H1 (cell line): ENCODE measurements around the gene MAGI1. TPM values are rescaled to one million over a fixed set of nuclear protein-coding genes. Genes with fewer than 3 reads are reported as not detected.
"Not testable (repeated sequence)": the region's sequence is repeated elsewhere in the genome, so short reads cannot be mapped to it uniquely, and the experiment has no call there.

Experiments used
- CTCF ChIA-PET: fragments of 300-600 bp; sonication (Branson Sonifier 250); formaldehyde crosslinking; loops from one replicate; lab custom pipeline; 2021; ENCODE audit not compliant: partially characterized antibody; lab: Charles Lee
- POLR2A ChIA-PET: fragments of 300-600 bp; sonication (Branson Sonifier 250); formaldehyde crosslinking; loops from one replicate; lab custom pipeline; 2021; ENCODE audit warnings: inconsistent platforms; ENCODE audit not compliant: partially characterized antibody; lab: Charles Lee
- DNase-seq, 2 experiments: peaks; one replicate each; pipeline versions ENCODE4 v3.0.0 to v3.0.0-alpha.2; 2010 to 2022; ENCODE audit warnings: low spot score in 2 of 2, low read depth in 1 of 2, mixed read lengths in 1 of 2
- FAIRE-seq: peaks from 2 replicates; lab custom pipeline; 2011; peaks lifted over from hg19 to GRCh38; lab: Jason Lieb, UNC
- H2AFZ ChIP-seq: 2 replicates; pipeline ENCODE4 v1.8.1; 2012; ENCODE audit warnings: low read length, inconsistent platforms
- H2AK5ac ChIP-seq: 2 replicates; pipeline ENCODE4 v1.6.1; 2013; ENCODE audit warnings: low read depth, low read length
- H2BK120ac ChIP-seq: replicated peaks from 2 replicates; pipeline ENCODE3; 2013; ENCODE audit warnings: low read depth, low read length, inconsistent platforms
- H2BK12ac ChIP-seq: 2 replicates; pipeline ENCODE4 v1.6.1; 2013; ENCODE audit warnings: low read depth, low read length
- H2BK15ac ChIP-seq: 2 replicates; pipeline ENCODE4 v1.6.1; 2013; ENCODE audit warnings: low read length
- H2BK20ac ChIP-seq: 2 replicates; pipeline ENCODE4 v1.6.1; 2013; ENCODE audit warnings: low read length
- H2BK5ac ChIP-seq: 2 replicates; pipeline ENCODE4 v1.6.1; 2013; ENCODE audit warnings: low read depth, low read length
- H3K14ac ChIP-seq: 2 replicates; pipeline ENCODE4 v1.6.1; 2013; ENCODE audit warnings: inconsistent platforms; ENCODE audit not compliant: insufficient read length
- H3K18ac ChIP-seq: 2 replicates; pipeline ENCODE4 v1.6.1; 2013; ENCODE audit warnings: low read length; ENCODE audit errors: extremely low read depth
- H3K23ac ChIP-seq: 2 replicates; pipeline ENCODE4 v1.6.1; 2013; ENCODE audit warnings: inconsistent platforms; ENCODE audit not compliant: insufficient read length
- H3K23me2 ChIP-seq: 2 replicates; pipeline ENCODE4 v1.6.1; 2013; ENCODE audit warnings: low read depth, low read length
- H3K27ac ChIP-seq: 2 replicates; pipeline ENCODE4 v1.6.1; 2011; ENCODE audit warnings: low read depth, low read length, inconsistent platforms
- H3K27me3 ChIP-seq, 4 experiments: replicated peaks in 1 of 4; 1 replicate in 1 of 4; 2 replicates in 3 of 4; pipeline versions ENCODE4 v1.6.1 to v1.8.1; 2011 to 2013; ENCODE audit warnings: low read length in 3 of 4, mild to moderate bottlenecking in 3 of 4, inconsistent platforms in 2 of 4, mixed read lengths in 2 of 4, moderate library complexity in 1 of 4; ENCODE audit not compliant: control insufficient read depth in 3 of 4, insufficient read depth in 3 of 4; ENCODE audit errors: extremely low read depth in 1 of 4
- H3K36me3 ChIP-seq, 4 experiments: 2 replicates each; pipeline versions ENCODE4 v1.6.1 to v1.8.1; 2011 to 2013; ENCODE audit warnings: mild to moderate bottlenecking in 4 of 4, low read length in 3 of 4, moderate library complexity in 2 of 4, control low read depth in 1 of 4, inconsistent platforms in 1 of 4; ENCODE audit not compliant: insufficient read depth in 4 of 4, control insufficient read depth in 2 of 4
- H3K4ac ChIP-seq: replicated peaks from 2 replicates; pipeline ENCODE3; 2013; ENCODE audit warnings: low read length, low read depth, mixed read lengths, inconsistent platforms; ENCODE audit not compliant: insufficient read length
- H3K4me1 ChIP-seq, 4 experiments: replicated peaks in 1 of 4; 1 replicate in 1 of 4; 2 replicates in 3 of 4; pipeline versions ENCODE4 v1.6.1 to v1.8.1; 2011 to 2013; ENCODE audit warnings: low read length in 3 of 4, inconsistent platforms in 2 of 4, mixed read lengths in 1 of 4; ENCODE audit not compliant: insufficient read depth in 4 of 4, control insufficient read depth in 3 of 4
- H3K4me2 ChIP-seq, 2 experiments: 2 replicates each; pipeline versions ENCODE4 v1.6.1 to v1.8.1; 2011 to 2013; ENCODE audit warnings: low read depth in 2 of 2, low read length in 2 of 2, control low read depth in 1 of 2, inconsistent platforms in 1 of 2, mild to moderate bottlenecking in 1 of 2; ENCODE audit not compliant: insufficient read depth in 1 of 2
- H3K4me3 ChIP-seq, 4 experiments: fragments of 200-600, 300-600 bp in 1 of 4; sonication (generic), shearing (Covaris generic), sonication (Bioruptor Twin) in 1 of 4; 2 replicates each; pipeline versions ENCODE4 v1.5.1 to v1.8.1; 2011 to 2016; ENCODE audit warnings: low read length in 4 of 4, low read depth in 3 of 4, control low read depth in 2 of 4, inconsistent platforms in 2 of 4, mild to moderate bottlenecking in 2 of 4, mixed read lengths in 1 of 4, moderate library complexity in 1 of 4; ENCODE audit not compliant: insufficient read depth in 2 of 4; ENCODE audit errors: extremely low read depth in 1 of 4
- H3K56ac ChIP-seq: replicated peaks from 2 replicates; pipeline ENCODE3; 2013; ENCODE audit warnings: low read depth, mild to moderate bottlenecking, mixed read lengths, low read length, inconsistent platforms; ENCODE audit not compliant: insufficient read length
- H3K79me1 ChIP-seq: 2 replicates; pipeline ENCODE4 v1.6.1; 2013; ENCODE audit warnings: low read depth, low read length, control low read depth
- H3K79me2 ChIP-seq, 2 experiments: 2 replicates each; pipeline versions ENCODE4 v1.6.1 to v1.8.1; 2012 to 2013; ENCODE audit warnings: low read length in 2 of 2, mild to moderate bottlenecking in 2 of 2, inconsistent platforms in 1 of 2; ENCODE audit not compliant: insufficient read depth in 2 of 2, control insufficient read depth in 1 of 2
- H3K9ac ChIP-seq, 4 experiments: replicated peaks in 1 of 4; 1 replicate in 1 of 4; 2 replicates in 3 of 4; pipeline versions ENCODE4 v1.6.1 to v1.8.1; 2011 to 2013; ENCODE audit warnings: low read depth in 3 of 4, low read length in 3 of 4, control low read depth in 2 of 4, mild to moderate bottlenecking in 2 of 4, moderate library complexity in 2 of 4, inconsistent platforms in 1 of 4; ENCODE audit errors: extremely low read depth in 1 of 4
- H3K9me3 ChIP-seq, 2 experiments: 2 replicates each; pipeline versions ENCODE4 v1.6.1 to v1.8.1; 2012 to 2013; ENCODE audit warnings: mild to moderate bottlenecking in 2 of 2, moderate library complexity in 2 of 2, control low read depth in 1 of 2, inconsistent platforms in 1 of 2, low read depth in 1 of 2, low read length in 1 of 2, mixed read lengths in 1 of 2; ENCODE audit not compliant: insufficient read depth in 2 of 2
- H4K20me1 ChIP-seq, 2 experiments: replicated peaks in 1 of 2; 2 replicates each; pipeline versions ENCODE3 to v1.8.1; 2011 to 2013; ENCODE audit warnings: inconsistent platforms in 2 of 2, low read length in 2 of 2, mild to moderate bottlenecking in 1 of 2; ENCODE audit not compliant: insufficient read depth in 2 of 2, control insufficient read depth in 1 of 2
- H4K5ac ChIP-seq: 2 replicates; pipeline ENCODE4 v1.6.1; 2013; ENCODE audit warnings: low read length, low read depth, mixed read lengths, inconsistent platforms; ENCODE audit not compliant: insufficient read length
- H4K8ac ChIP-seq: 2 replicates; pipeline ENCODE4 v1.8.0; 2013; ENCODE audit warnings: mild to moderate bottlenecking, moderate library complexity, low read length, inconsistent platforms; ENCODE audit not compliant: insufficient read depth; ENCODE audit errors: extremely low read depth
- H4K91ac ChIP-seq: replicated peaks from 2 replicates; pipeline ENCODE3; 2013; ENCODE audit warnings: low read length, mixed read lengths, inconsistent platforms; ENCODE audit not compliant: insufficient read length
- WGBS, 2 experiments: shearing (Covaris generic) in 1 of 2; methylation state at CpG; one replicate each; pipeline versions ENCODE4 v1.1.6 to v1.1.7; 2013 to 2015; ENCODE audit warnings: low lambda C conversion rate in 2 of 2, mixed read lengths in 2 of 2, inconsistent platforms in 1 of 2, low coverage in 1 of 2, missing lambda C conversion rate in 1 of 2; ENCODE audit not compliant: insufficient replicate concordance in 2 of 2, insufficient coverage in 1 of 2, insufficient read length in 1 of 2; ENCODE audit errors: extremely low coverage in 1 of 2, missing lambda C conversion rate in 1 of 2; 5-methylcytosine and 5-hydroxymethylcytosine counted together
- polyA plus RNA-seq, 7 experiments: library from polyadenylated mRNA; depleted of rRNA in 3 of 7; stranded (reverse) in 5 of 7; unstranded in 2 of 7; fragments of >200 nt in 5 of 7; fragments of 200-250 nt in 2 of 7; gene quantifications; 1 replicate in 5 of 7; 2 replicates in 1 of 7; 4 replicates in 1 of 7; pipeline versions ENCODE4 v1.2.1 to v1.2.3, GENCODE V29; 2011 to 2013; ENCODE audit warnings: missing spikeins in 2 of 7, mixed read lengths in 2 of 7
- total RNA-seq: library from RNA; stranded (reverse); fragmentation: NEBNext Ultra II Directional; extraction: Animal tissue kit (Norgen Biotek cat#: 25700); gene quantifications from 2 replicates; pipeline ENCODE4 v1.2.1, GENCODE V29; 2021

Gene MAGI1
- total and polyA plus RNA-seq, 2 of the 8 experiments (the other 6 are each of a cell fraction or from before 2014, with no cell fraction given): 19.8 to 78.0 TPM

DNA sequence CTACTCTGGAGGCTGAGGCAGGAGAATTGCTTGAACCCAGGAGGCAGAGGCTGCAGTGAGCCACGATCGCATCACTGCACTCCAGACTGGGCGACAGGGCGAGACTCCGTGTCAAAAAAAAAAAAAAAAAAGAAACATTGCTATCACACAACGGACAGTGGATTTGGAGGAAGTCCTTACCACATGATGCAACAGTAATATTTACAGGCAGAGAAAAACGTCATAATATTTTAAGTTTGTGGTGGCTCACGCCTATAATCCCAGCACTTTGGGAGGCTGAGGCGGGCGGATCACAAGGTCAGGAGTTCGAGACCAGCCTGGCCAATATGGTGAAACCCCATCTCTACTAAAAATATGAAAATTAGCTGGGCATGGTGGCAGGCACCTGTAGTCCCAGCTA lies 473.0 kb downstream of the MAGI1 start:
- not testable (repeated sequence) for H3K27ac ChIP-seq, H4K5ac ChIP-seq, H3K79me1 ChIP-seq, H3K36me3 ChIP-seq, H3K23ac ChIP-seq, DNase-seq, H3K9me3 ChIP-seq, H4K91ac ChIP-seq, H4K8ac ChIP-seq, H4K20me1 ChIP-seq, H2BK5ac ChIP-seq, H3K4me3 ChIP-seq, H3K27me3 ChIP-seq, H2AK5ac ChIP-seq, H2AFZ ChIP-seq, H3K56ac ChIP-seq, H3K9ac ChIP-seq, H2BK20ac ChIP-seq, FAIRE-seq, H3K4ac ChIP-seq, H2BK120ac ChIP-seq, H2BK15ac ChIP-seq, H3K4me1 ChIP-seq, H3K23me2 ChIP-seq, H3K18ac ChIP-seq, H3K4me2 ChIP-seq, H2BK12ac ChIP-seq, H3K14ac ChIP-seq
- ChIA-PET POLR2A (interaction anchor here (0.6 kb wide), 1 partner anchor 214 kb away, joined by 3 read pairs; no protein-coding TSS in a partner anchor), CTCF (interaction anchor here (0.6 to 2.7 kb wide), 3 partner anchors 11 to 156 kb away, joined by 3 to 8 read pairs (median 3); no protein-coding TSS in a partner anchor)
- H3K79me2 ChIP-seq: peaks cover 0 to 79% of the 10 kb centered on the region in 2 experiments; a peak in 3 of 4 replicates
- 98% methylated on average over 6 of the region's 11 CpGs; no CpG with 5 or more reads in 1 of the 2 experiments for WGBS, 2 experiments
